Spleen (tissue), 7 donors: ENCODE measurements around the gene POLDIP3.

Experiments used
- POLR2A ChIP-seq, 3 donors: fragments of 450-650 bp; IDR thresholded peaks; one replicate each; pipeline ENCODE4 v1.5.1; 2017; ENCODE audit warnings: antibody characterized with exemption in 3 of 3, mild to moderate bottlenecking in 1 of 3
- POLR2AphosphoS5 ChIP-seq, 3 donors: sonication (generic); formaldehyde crosslinking; IDR thresholded peaks; one replicate each; pipeline ENCODE4 v1.5.1; 2017; ENCODE audit warnings: antibody characterized with exemption in 3 of 3
- TF ChIP-seq, protein P1 (sequence below), 11 experiments: fragments of 200-600 bp in 7 of 11; fragments of 450-650 bp in 4 of 11; sonication (generic) in 4 of 11; IDR thresholded peaks in 8 of 11; conservative IDR thresholded peaks in 3 of 11; 1 replicate in 7 of 11; 2 replicates in 4 of 11; pipeline versions ENCODE4 v1.4.0 to v1.8.0; 2016 to 2021; ENCODE audit warnings: antibody characterized with exemption in 11 of 11, inconsistent platforms in 4 of 11, mild to moderate bottlenecking in 1 of 11
- donor health status: DM: no; HTN: no; CAD: no; lungs with moderate emphysema.
- donor health status: DM: no; HTN: no; CAD: no.
- donor health status: DM: no; HTN: no; CAD: no.

DNA sequence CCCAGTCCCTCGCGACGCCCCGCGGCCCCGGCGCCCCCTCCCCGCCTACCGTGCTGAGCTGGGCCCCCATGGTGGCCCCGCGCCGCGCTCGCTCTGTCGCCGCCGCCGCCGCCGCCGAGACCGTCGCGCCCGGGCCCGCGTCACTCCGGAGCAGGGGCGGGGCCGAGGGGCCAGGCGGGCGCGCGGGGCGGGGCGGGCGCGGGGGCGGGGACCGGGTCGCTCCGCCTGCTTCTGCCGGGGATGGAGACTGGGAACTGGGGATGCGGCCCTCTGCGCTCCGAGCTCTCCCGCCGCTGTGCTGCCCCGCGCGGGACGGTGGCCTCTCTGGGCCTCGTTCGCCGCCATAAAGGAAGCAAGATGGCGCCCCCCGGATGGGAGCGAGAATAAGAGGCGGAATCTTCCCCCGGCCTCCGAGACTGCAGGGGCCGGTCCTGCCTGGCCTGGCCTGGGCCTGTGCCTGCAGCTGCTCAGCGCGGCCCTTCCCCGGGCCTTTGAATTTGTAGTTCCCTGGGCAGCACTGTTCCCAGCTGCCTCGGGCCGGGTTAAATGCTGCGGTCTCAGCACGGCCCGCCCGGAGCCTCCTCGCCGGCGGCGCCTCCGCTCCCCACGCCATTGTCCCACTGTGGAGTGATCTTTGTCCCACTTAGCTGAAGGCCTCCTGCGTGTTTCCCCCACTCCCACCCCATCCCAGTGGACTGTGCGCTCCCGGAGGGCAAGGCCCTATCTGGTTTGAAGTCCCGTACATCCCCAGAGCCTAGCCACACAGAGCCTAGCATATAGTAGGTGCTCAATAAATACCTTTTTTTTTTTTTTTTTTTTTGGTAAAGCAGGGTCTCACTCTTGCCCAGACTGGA is 34.8 kb upstream of the POLDIP3 start, which contains the start of gene CYB5R3:
- TF ChIP-seq, protein P1, sequence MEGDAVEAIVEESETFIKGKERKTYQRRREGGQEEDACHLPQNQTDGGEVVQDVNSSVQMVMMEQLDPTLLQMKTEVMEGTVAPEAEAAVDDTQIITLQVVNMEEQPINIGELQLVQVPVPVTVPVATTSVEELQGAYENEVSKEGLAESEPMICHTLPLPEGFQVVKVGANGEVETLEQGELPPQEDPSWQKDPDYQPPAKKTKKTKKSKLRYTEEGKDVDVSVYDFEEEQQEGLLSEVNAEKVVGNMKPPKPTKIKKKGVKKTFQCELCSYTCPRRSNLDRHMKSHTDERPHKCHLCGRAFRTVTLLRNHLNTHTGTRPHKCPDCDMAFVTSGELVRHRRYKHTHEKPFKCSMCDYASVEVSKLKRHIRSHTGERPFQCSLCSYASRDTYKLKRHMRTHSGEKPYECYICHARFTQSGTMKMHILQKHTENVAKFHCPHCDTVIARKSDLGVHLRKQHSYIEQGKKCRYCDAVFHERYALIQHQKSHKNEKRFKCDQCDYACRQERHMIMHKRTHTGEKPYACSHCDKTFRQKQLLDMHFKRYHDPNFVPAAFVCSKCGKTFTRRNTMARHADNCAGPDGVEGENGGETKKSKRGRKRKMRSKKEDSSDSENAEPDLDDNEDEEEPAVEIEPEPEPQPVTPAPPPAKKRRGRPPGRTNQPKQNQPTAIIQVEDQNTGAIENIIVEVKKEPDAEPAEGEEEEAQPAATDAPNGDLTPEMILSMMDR (IDR thresholded peaks at IDR 0.05 in 8 of 11, conservative IDR thresholded peaks at IDR 0.05 in 3 of 11): no peak
- TF ChIP-seq POLR2A (IDR thresholded peaks at IDR 0.05) (peak in 1 of 3 donors; percentile 32), POLR2AphosphoS5 (IDR thresholded peaks at IDR 0.05) (peak; percentile 71 to 84 (median 74))
